PFSK-1 (cell line): Measurements from ENCODE around the gene SLC7A7.

Experiments
- FOXP2 ChIP-seq: optimal IDR thresholded peaks from 2 replicates; pipeline ENCODE3; 2011; ENCODE audit warnings: borderline replicate concordance, control low read depth, inconsistent platforms; ENCODE audit not compliant: insufficient read depth; ENCODE audit errors: extremely low read length, extremely low read depth
- POLR2AphosphoS5 ChIP-seq: IDR thresholded peaks from 2 replicates; pipeline ENCODE4 v1.6.1; 2012; ENCODE audit warnings: low read depth, mild to moderate bottlenecking, control low read depth, low read length, moderate library complexity
- REST ChIP-seq, 2 experiments: IDR thresholded peaks; 2 replicates each; pipeline versions ENCODE4 v1.6.1 to v1.8.0; 2011 to 2012; ENCODE audit warnings: low read depth in 2 of 2, low read length in 2 of 2, control low read depth in 1 of 2, inconsistent platforms in 1 of 2, mild to moderate bottlenecking in 1 of 2, moderate library complexity in 1 of 2; ENCODE audit not compliant: insufficient read depth in 1 of 2
- SIN3A ChIP-seq: IDR thresholded peaks from 2 replicates; pipeline ENCODE4 v1.6.1; 2012; ENCODE audit warnings: mild to moderate bottlenecking, low read length, moderate library complexity, borderline replicate concordance; ENCODE audit not compliant: insufficient read depth
- TAF1 ChIP-seq: IDR thresholded peaks from 2 replicates; pipeline ENCODE4 v1.6.1; 2012; ENCODE audit warnings: low read length, control low read depth, borderline replicate concordance; ENCODE audit not compliant: insufficient read depth

SLC7A7 gene

GRCh38 chr14:22824711-22825359 is 9.6 kb upstream of the SLC7A7 start:
- no peak for TF ChIP-seq SIN3A
- no peak for TF ChIP-seq FOXP2
- no peak for TF ChIP-seq REST (IDR thresholded peaks at IDR 0.05; ENCODE audit: insufficient read depth in 1 of 2, low read depth in 2 of 2, low read length in 2 of 2)
- no peak for TF ChIP-seq POLR2AphosphoS5
- TF ChIP-seq TAF1, result no peak

- TF ChIP-seq SIN3A (no peak), FOXP2 (no peak), REST (IDR thresholded peaks at IDR 0.05; ENCODE audit: insufficient read depth in 1 of 2, low read depth in 2 of 2, low read length in 2 of 2) (no peak), POLR2AphosphoS5 (no peak), TAF1 (no peak)
Observed at GRCh38 chr14:22822571-22823098, 7.4 kb upstream of the SLC7A7 start.

- TF ChIP-seq FOXP2 (no peak), TAF1 (no peak)
Observed at GRCh38 chr14:22822016-22822570, 6.9 kb upstream of the SLC7A7 start.

GRCh38 chr14:22821193-22822015 is 6.2 kb upstream of the SLC7A7 start:
- TF ChIP-seq FOXP2, result no peak
- no peak for TF ChIP-seq REST (IDR thresholded peaks at IDR 0.05; ENCODE audit: insufficient read depth in 1 of 2, low read depth in 2 of 2, low read length in 2 of 2)
- TF ChIP-seq TAF1, result no peak
- no peak for TF ChIP-seq SIN3A
- TF ChIP-seq POLR2AphosphoS5, result no peak

GRCh38 chr14:22820731-22821130 is 5.5 kb upstream of the SLC7A7 start:
- TF ChIP-seq SIN3A, result no peak
